Endothelial cell of umbilical vein (primary cell): ENCODE results near the gene HERC6. TPM values are rescaled to one million over a fixed set of nuclear protein-coding genes. Genes with fewer than 3 reads are reported as not detected.
A peak's percentile ranks its signal among the peaks of the same experiment; 100 is the strongest.
"Not testable (repeated sequence)": the region's sequence is repeated elsewhere in the genome, so short reads cannot be mapped to it uniquely, and the experiment has no call there.

Source experiments
- BruUV-seq: library from RNA; stranded (reverse); fragments of 400-500 nt; replicated peaks from 2 replicates; lab custom pipeline; 2021; lab: Mats Ljungman, UMichigan
- CTCF ChIA-PET: fragments of 300-600, 350-600 bp; sonication (Branson Sonifier 250); formaldehyde crosslinking; loops from one replicate; lab custom pipeline; 2021; ENCODE audit warnings: antibody characterized with exemption, inconsistent platforms; lab: Charles Lee
- POLR2A ChIA-PET: fragments of 300-600, 350-600 bp; sonication (Branson Sonifier 250); formaldehyde crosslinking; loops from one replicate; lab custom pipeline; 2021; ENCODE audit warnings: antibody characterized with exemption, inconsistent platforms; lab: Charles Lee
- DNase-seq: peaks from one replicate; pipeline ENCODE4 v3.0.0-alpha.2; 2011; ENCODE audit warnings: low read depth, low spot score
- FAIRE-seq: peaks from 2 replicates; lab custom pipeline; 2011; peaks lifted over from hg19 to GRCh38; lab: Jason Lieb, UNC
- H2AFZ ChIP-seq: 2 replicates; pipeline ENCODE4 v1.6.0; 2012; ENCODE audit warnings: low read depth, low read length, control low read depth, inconsistent platforms
- H3K27ac ChIP-seq: 2 replicates; pipeline ENCODE4 v1.5.1; 2011; ENCODE audit warnings: low read depth, mild to moderate bottlenecking, control low read depth, low read length, moderate library complexity; ENCODE audit not compliant: insufficient read depth
- H3K27me3 ChIP-seq, 2 experiments: 2 replicates each; pipeline versions ENCODE4 v1.6.0 to v1.6.1; 2011; ENCODE audit warnings: low read length in 2 of 2, mixed read lengths in 1 of 2; ENCODE audit not compliant: control insufficient read depth in 2 of 2, insufficient read depth in 2 of 2
- H3K36me3 ChIP-seq, 2 experiments: 2 replicates in 1 of 2; 3 replicates in 1 of 2; pipeline ENCODE4 v1.5.1; 2011; ENCODE audit warnings: low read length in 2 of 2, mild to moderate bottlenecking in 1 of 2, moderate library complexity in 1 of 2; ENCODE audit not compliant: control insufficient read depth in 2 of 2, insufficient read depth in 2 of 2; ENCODE audit errors: extremely low read depth in 1 of 2
- H3K4me1 ChIP-seq: 3 replicates; pipeline ENCODE4 v1.5.1; 2011; ENCODE audit warnings: mild to moderate bottlenecking, low read length; ENCODE audit not compliant: control insufficient read depth, insufficient read depth; ENCODE audit errors: extremely low read depth
- H3K4me2 ChIP-seq: 2 replicates; pipeline ENCODE4 v1.6.1; 2011; ENCODE audit warnings: low read length, control low read depth, mixed read lengths; ENCODE audit not compliant: insufficient read depth
- H3K4me3 ChIP-seq, 3 experiments: fragments of 200-600 bp in 1 of 3; sonication (generic), shearing (Covaris generic) in 1 of 3; replicated peaks in 1 of 3; 2 replicates each; pipeline ENCODE4 v1.5.1; 2011 to 2016; ENCODE audit warnings: control low read depth in 3 of 3, low read length in 3 of 3, mild to moderate bottlenecking in 2 of 3, inconsistent platforms in 1 of 3, low read depth in 1 of 3, moderate library complexity in 1 of 3; ENCODE audit not compliant: insufficient read depth in 1 of 3
- H3K79me2 ChIP-seq: 2 replicates; pipeline ENCODE4 v1.6.0; 2012; ENCODE audit warnings: low read length, inconsistent platforms; ENCODE audit not compliant: control insufficient read depth, insufficient read depth
- H3K9ac ChIP-seq: replicated peaks from 2 replicates; pipeline ENCODE3; 2011; ENCODE audit warnings: low read length, control low read depth; ENCODE audit not compliant: insufficient read depth; ENCODE audit errors: extremely low read depth
- H3K9me1 ChIP-seq: replicated peaks from 3 replicates; pipeline ENCODE4 v1.6.0; 2011; ENCODE audit warnings: mild to moderate bottlenecking, low read length; ENCODE audit not compliant: control insufficient read depth, insufficient read depth; ENCODE audit errors: extremely low read depth
- H3K9me3 ChIP-seq: replicated peaks from 2 replicates; pipeline ENCODE4 v1.5.1; 2012; ENCODE audit warnings: low read length, inconsistent platforms; ENCODE audit not compliant: control insufficient read depth, insufficient read depth
- H4K20me1 ChIP-seq: replicated peaks from 2 replicates; pipeline ENCODE3; 2011; ENCODE audit warnings: mild to moderate bottlenecking, low read length; ENCODE audit not compliant: control insufficient read depth, insufficient read depth; ENCODE audit errors: extremely low read depth
- CTCF ChIP-seq, 2 donors: IDR thresholded peaks; 1 replicate in 1 of 2; 2 replicates in 1 of 2; pipeline ENCODE4 v1.5.1; 2011; ENCODE audit warnings: low read length in 2 of 2, mild to moderate bottlenecking in 2 of 2, moderate library complexity in 2 of 2, control low read depth in 1 of 2, inconsistent platforms in 1 of 2, low read depth in 1 of 2; ENCODE audit not compliant: insufficient read depth in 1 of 2; ENCODE audit errors: extremely low read depth in 1 of 2
- EZH2 ChIP-seq: IDR thresholded peaks from 2 replicates; pipeline ENCODE4 v1.6.1; 2012; ENCODE audit warnings: borderline replicate concordance, low read depth, mild to moderate bottlenecking, moderate library complexity, low read length, inconsistent platforms; ENCODE audit not compliant: severe bottlenecking
- FOS ChIP-seq: IDR thresholded peaks from 2 replicates; pipeline ENCODE4 v1.6.1; 2011; ENCODE audit warnings: mild to moderate bottlenecking, low read length, moderate library complexity, borderline replicate concordance; ENCODE audit not compliant: insufficient read depth
- GATA2 ChIP-seq: IDR thresholded peaks from 2 replicates; pipeline ENCODE4 v1.7.0; 2011; ENCODE audit warnings: low read depth, mild to moderate bottlenecking, moderate library complexity, mixed read lengths, low read length; ENCODE audit not compliant: insufficient read length, insufficient read depth
- JUN ChIP-seq: IDR thresholded peaks from 2 replicates; pipeline ENCODE4 v1.6.1; 2011; ENCODE audit warnings: borderline replicate concordance, low read depth; ENCODE audit not compliant: insufficient read length, insufficient read depth
- MYC ChIP-seq: IDR thresholded peaks from one replicate; pipeline ENCODE4 v1.6.1; 2011; ENCODE audit warnings: mild to moderate bottlenecking, low read depth, low read length
- POLR2A ChIP-seq: IDR thresholded peaks from 2 replicates; pipeline ENCODE4 v1.6.1; 2012; ENCODE audit warnings: low read depth, mild to moderate bottlenecking, control low read depth, low read length
- POLR2AphosphoS5 ChIP-seq: IDR thresholded peaks from 2 replicates; pipeline ENCODE4 v1.6.1; 2012; ENCODE audit warnings: low read depth, mild to moderate bottlenecking, control low read depth, low read length, moderate library complexity; ENCODE audit not compliant: insufficient read depth
- dilution Hi-C: fragments of 300-500 bp; cut with MboI; formaldehyde crosslinking; loops from one replicate; pipeline ENCODE4 v1.15.0; 2019; ENCODE audit warnings: low sequenced_read_pairs; ENCODE audit not compliant: extremely low pct_ligation_motif_present
- intact Hi-C: fragments of 100-400 bp; cut with micrococcal nuclease; formaldehyde crosslinking; loops from one replicate; pipeline ENCODE4 v1.10.0; 2022
- polyA plus RNA-seq, 4 experiments: library from polyadenylated mRNA; depleted of rRNA in 3 of 4; stranded (reverse) in 3 of 4; unstranded in 1 of 4; fragments of >200 nt; gene quantifications; 2 replicates each; pipeline versions ENCODE4 v1.2.1 to v1.2.3, GENCODE V29; 2011 to 2012; ENCODE audit warnings: missing spikeins in 1 of 4
- total RNA-seq: library from RNA; stranded (reverse); gene quantifications from 2 replicates; pipeline ENCODE4 v1.2.3, GENCODE V29; 2021
- TF ChIP-seq, protein P1 (sequence below): IDR thresholded peaks from 2 replicates; pipeline ENCODE4 v1.6.1; 2011; ENCODE audit not compliant: insufficient read depth, insufficient read length

HERC6 gene
- total and polyA plus RNA-seq, 2 donors (not counting 3 experiments of a cell fraction or from before 2014, with no cell fraction given), result 2.1 to 5.0 TPM

- Histone ChIP-seq H3K9ac (peak overlapping the region; percentile 8), H3K9me1 (no peaks in the 10 kb centered on the region), H2AFZ (peak overlapping the region; percentile 68), H3K9me3 (no peaks in the 10 kb centered on the region), H3K4me2 (peak overlapping the region; percentile 74), H3K4me3 (no peak overlapping the region), H4K20me1 (no peaks in the 10 kb centered on the region), H3K27me3 (no peaks in the 10 kb centered on the region), H3K79me2 (no peaks in the 10 kb centered on the region), H3K36me3 (no peaks in the 10 kb centered on the region), H3K4me1 (peaks cover 14% of the 10 kb centered on the region), H3K27ac (peak overlapping the region; percentile 90)
- dilution Hi-C loops (no loop called here), intact Hi-C loops (loop anchor here (1.0 kb wide), 1 partner anchor 57 kb away; the partner anchor contains the start of gene PPM1K)
- BruUV-seq, result TSS peak; percentile 14
- DNase-seq (peak; percentile 91), FAIRE-seq (peak; percentile 88)
- TF ChIP-seq MYC (no peak), JUN (peak; percentile 72), GATA2 (peak; percentile 39), FOS (peak; percentile 81), CTCF (IDR thresholded peaks at IDR 0.05; ENCODE audit: extremely low read depth in 1 of 2, insufficient read depth in 1 of 2, low read depth in 1 of 2, low read length in 2 of 2) (no peak), POLR2A (no peak), EZH2 (no peak), POLR2AphosphoS5 (peak; percentile 60)
- TF ChIP-seq, protein P1, sequence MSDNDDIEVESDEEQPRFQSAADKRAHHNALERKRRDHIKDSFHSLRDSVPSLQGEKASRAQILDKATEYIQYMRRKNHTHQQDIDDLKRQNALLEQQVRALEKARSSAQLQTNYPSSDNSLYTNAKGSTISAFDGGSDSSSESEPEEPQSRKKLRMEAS, result no peak
- ChIA-PET CTCF (interaction anchor here (0.7 to 2.2 kb wide), 14 partner anchors 10 to 492 kb away, joined by 3 to 24 read pairs (median 4); partner anchors contain the start of genes HERC5, HERC6 and PPM1K), POLR2A (interaction anchor here (0.7 kb wide), 1 partner anchor 17 kb away, joined by 4 read pairs; no protein-coding TSS in a partner anchor)
These were observed 37.1 kb upstream of the HERC6 start for GRCh38 chr4:88341227-88342192.

DNA sequence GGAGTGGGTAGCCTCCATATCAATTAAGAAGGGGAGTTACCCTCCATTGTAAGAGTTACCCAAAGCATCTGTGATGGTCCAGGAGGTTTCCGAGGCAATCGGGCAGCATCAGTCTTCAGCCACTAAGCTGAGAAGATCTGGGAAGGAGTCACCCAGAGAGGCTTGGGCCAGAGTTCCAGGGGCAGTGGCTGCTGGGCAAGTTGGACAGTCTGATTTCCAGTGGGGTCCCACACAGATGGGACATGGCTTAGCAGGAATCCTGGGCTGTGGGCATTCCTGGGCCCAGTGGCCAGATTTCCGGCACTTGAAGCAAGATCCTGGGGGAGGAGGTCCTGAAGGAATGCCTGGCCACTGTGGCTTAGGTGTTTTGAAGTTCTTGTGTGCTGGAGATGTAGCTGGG is 31.8 kb upstream of the HERC6 start:
- H3K4me1 ChIP-seq, H4K20me1 ChIP-seq, H3K4me3 ChIP-seq, H3K27me3 ChIP-seq, H3K9me3 ChIP-seq, BruUV-seq, intact Hi-C loops, H3K79me2 ChIP-seq, H3K9ac ChIP-seq, CTCF ChIA-PET, H3K27ac ChIP-seq, DNase-seq, H3K36me3 ChIP-seq, H2AFZ ChIP-seq, FAIRE-seq, H3K9me1 ChIP-seq, dilution Hi-C loops, POLR2A ChIA-PET, H3K4me2 ChIP-seq: not testable (repeated sequence)
